NT2/D1 (cell line): ENCODE data around the gene CABLES1.

Experiments
- DNase-seq: peaks from one replicate; pipeline ENCODE4 v3.0.0-alpha.2; 2011; ENCODE audit warnings: low read depth, low spot score
- H3K27me3 ChIP-seq: 2 replicates; pipeline ENCODE4 v1.6.0; 2011; ENCODE audit warnings: mild to moderate bottlenecking; ENCODE audit not compliant: insufficient read length, insufficient read depth
- H3K36me3 ChIP-seq: 2 replicates; pipeline ENCODE4 v1.6.1; 2011; ENCODE audit warnings: mild to moderate bottlenecking, low read length, mixed read lengths; ENCODE audit not compliant: insufficient read depth, insufficient read length
- H3K4me1 ChIP-seq: 2 replicates; pipeline ENCODE4 v1.5.1; 2011; ENCODE audit not compliant: insufficient read depth, insufficient read length
- H3K4me3 ChIP-seq: 2 replicates; pipeline ENCODE4 v1.5.1; 2011; ENCODE audit warnings: low read depth; ENCODE audit not compliant: insufficient read length
- H3K9ac ChIP-seq: 2 replicates; pipeline ENCODE4 v1.6.0; 2011; ENCODE audit warnings: low read depth; ENCODE audit not compliant: insufficient read length
- H3K9me3 ChIP-seq: 2 replicates; pipeline ENCODE4 v1.5.1; 2011; ENCODE audit warnings: mild to moderate bottlenecking, low read length; ENCODE audit not compliant: insufficient read depth
- SUZ12 ChIP-seq: IDR thresholded peaks from 2 replicates; pipeline ENCODE4 v1.6.1; 2011; ENCODE audit not compliant: insufficient read length, insufficient read depth; ENCODE audit errors: extremely low read depth
- YY1 ChIP-seq: IDR thresholded peaks from 2 replicates; pipeline ENCODE4 v1.6.1; 2011; ENCODE audit not compliant: insufficient read length, insufficient read depth
- ZNF274 ChIP-seq: IDR thresholded peaks from 2 replicates; pipeline ENCODE4 v1.6.1; 2011; ENCODE audit warnings: mild to moderate bottlenecking, low read depth, low read length

Gene CABLES1

DNA sequence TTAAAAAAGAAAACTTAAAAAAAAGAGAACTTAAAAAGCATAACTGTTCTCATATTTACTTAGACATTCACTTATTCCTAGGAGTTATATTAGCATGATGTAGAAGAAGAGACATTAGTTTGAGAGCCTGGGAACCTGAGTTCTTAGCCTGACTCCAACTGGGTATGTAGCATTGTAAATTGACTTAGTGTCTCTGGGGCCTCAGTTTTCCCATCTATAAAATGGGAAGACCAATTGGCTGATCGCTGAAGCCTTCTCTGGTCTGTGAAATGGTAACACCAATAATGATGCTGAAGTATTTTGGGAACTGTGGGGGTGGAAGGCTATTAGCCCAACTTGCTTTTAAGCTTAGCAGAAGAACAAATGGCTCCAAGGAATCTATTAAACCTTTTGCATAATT lies 55.9 kb downstream of the CABLES1 start:
- no peak overlapping the region for H3K4me3 ChIP-seq
- TF ChIP-seq ZNF274 = no peak
- no peak for TF ChIP-seq SUZ12
- no peak for TF ChIP-seq YY1

DNA sequence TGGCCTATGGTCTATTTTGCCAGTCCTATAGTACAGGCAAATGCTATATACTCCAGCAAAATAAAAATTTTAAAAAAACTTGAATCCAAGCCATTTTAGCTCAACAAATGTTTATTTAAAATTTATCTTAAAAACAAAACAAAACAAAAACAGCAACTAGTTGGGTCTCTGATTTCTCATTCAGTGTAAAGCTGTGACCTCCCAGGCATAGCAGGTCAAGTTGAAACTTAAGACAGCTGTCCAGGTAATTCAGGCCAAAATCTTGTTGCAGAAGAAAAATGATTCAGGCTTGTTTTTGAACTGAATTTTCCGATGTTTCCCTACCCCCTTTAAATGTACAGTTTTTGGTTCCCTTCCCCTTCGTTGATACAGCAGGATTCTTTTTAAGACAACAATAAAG lies 58.5 kb downstream of the CABLES1 start:
- Histone ChIP-seq H3K4me3 (no peak overlapping the region), H3K36me3 (peaks cover 32% of the 10 kb centered on the region), H3K27me3 (no peaks in the 10 kb centered on the region), H3K9ac (no peak overlapping the region), H3K9me3 (peaks cover 9% of the 10 kb centered on the region; the same call in 1 of the 2 replicates), H3K4me1 (peaks cover 4% of the 10 kb centered on the region)
- no peak for DNase-seq
- TF ChIP-seq YY1 (no peak), ZNF274 (no peak), SUZ12 (no peak)

More for the DNA sequence above, 55.9 kb downstream of the CABLES1 start:
- H3K9ac ChIP-seq = no peak overlapping the region
- no peaks in the 10 kb centered on the region for H3K27me3 ChIP-seq
- H3K4me1 ChIP-seq = peaks cover 2% of the 10 kb centered on the region
- no peak for DNase-seq
- no peaks in the 10 kb centered on the region for H3K9me3 ChIP-seq
- peaks cover 13% of the 10 kb centered on the region for H3K36me3 ChIP-seq

DNA sequence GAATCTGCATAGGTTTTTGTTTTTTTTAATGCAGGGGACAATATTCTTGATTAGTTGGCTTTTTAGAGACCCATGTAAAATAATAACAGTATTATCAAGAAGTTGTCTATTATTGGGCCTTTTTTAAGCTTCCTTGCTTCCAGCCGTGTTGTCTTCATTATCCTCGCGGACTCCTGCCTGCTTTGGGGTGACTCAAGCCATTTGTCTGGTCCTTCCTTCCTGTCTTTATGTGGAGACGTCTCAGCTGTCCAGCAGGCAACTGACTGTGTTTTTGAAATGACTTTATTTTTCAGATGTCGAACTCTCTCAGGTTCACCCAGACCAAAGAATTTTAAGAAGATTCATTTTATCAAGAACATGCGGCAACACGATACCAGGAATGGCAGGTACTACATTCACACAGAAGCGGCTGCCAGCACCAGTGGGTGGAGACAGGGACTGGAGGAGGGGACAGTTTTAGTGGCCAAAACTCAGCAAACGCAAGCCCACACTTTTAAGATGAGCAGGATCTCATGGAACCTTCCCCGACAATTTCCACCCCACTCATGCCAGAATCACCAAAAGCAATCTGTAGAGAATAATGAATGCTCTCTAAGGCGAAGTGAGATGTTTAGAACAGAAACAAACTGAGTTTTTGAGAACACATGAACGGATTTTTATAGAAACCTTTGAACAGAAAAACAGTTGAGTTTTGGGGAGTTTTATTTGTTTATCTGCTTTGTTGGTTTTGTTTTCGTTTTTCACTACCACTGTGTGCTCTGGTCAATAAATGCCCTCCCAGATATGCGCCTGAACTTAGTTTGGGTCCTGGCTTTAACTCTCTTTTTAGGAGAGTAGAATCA lies 59.1 kb downstream of the CABLES1 start:
- no peak for DNase-seq
- H3K4me1 ChIP-seq = peaks cover 4% of the 10 kb centered on the region
- H3K27me3 ChIP-seq = no peaks in the 10 kb centered on the region
- H3K4me3 ChIP-seq = no peak overlapping the region
- TF ChIP-seq YY1 = no peak
- no peak for TF ChIP-seq SUZ12
- TF ChIP-seq ZNF274 = no peak
- peaks cover 29% of the 10 kb centered on the region for H3K36me3 ChIP-seq
- H3K9ac ChIP-seq = no peak overlapping the region
- H3K9me3 ChIP-seq = peaks cover 11% of the 10 kb centered on the region; the same call in 1 of the 2 replicates

DNA sequence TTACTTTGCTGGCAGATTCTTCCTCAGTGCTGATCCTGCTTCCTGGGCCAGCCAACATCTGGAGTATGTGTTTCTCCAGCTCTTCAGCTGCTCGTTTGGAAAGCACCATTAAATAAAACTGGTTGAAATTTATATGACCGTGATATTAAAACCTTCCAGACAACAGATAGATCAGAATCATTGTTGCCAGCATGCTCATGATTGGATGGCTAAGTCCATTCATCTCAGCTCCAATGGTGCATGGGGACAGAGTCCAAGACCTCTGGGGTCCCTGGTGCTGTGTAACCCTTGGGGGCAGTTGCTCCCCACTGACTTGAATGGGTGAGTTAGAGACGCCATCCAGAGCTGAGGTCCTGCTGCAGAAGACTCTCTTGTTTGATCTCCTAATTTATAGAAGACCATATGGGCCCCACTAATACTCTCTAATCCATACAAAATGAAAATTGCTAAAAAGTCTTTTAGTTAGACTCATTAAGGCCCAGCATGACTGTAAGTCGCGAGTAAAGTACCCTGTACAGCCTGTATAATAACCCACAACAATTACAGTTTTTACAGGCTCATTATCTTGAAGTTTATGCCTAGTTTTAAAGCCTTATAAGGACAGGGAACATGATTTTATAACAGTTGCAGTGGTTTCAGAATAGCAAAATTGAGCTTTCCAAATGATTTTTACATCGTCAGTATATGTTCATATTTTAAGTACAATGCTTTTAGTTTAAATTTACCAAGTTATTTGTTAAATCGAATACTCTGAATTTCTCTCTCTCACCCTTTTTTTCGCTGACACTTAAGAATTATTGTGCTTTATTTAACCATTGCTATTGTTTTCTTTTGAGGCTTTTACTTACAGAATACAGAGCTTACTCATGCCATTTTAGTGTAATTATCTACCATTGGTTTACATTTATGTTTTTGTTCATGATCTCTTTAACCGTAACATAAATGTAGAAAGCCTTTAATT lies 60.0 kb downstream of the CABLES1 start:
- H3K9me3 ChIP-seq = peaks cover 11% of the 10 kb centered on the region; the same call in 1 of the 2 replicates
- peaks cover 4% of the 10 kb centered on the region for H3K4me1 ChIP-seq
- peaks cover 26% of the 10 kb centered on the region for H3K36me3 ChIP-seq
- no peak overlapping the region for H3K9ac ChIP-seq
- no peak for DNase-seq
- H3K4me3 ChIP-seq = no peak overlapping the region
- no peaks in the 10 kb centered on the region for H3K27me3 ChIP-seq
- no peak for TF ChIP-seq ZNF274
- TF ChIP-seq SUZ12 = no peak
- no peak for TF ChIP-seq YY1

DNA sequence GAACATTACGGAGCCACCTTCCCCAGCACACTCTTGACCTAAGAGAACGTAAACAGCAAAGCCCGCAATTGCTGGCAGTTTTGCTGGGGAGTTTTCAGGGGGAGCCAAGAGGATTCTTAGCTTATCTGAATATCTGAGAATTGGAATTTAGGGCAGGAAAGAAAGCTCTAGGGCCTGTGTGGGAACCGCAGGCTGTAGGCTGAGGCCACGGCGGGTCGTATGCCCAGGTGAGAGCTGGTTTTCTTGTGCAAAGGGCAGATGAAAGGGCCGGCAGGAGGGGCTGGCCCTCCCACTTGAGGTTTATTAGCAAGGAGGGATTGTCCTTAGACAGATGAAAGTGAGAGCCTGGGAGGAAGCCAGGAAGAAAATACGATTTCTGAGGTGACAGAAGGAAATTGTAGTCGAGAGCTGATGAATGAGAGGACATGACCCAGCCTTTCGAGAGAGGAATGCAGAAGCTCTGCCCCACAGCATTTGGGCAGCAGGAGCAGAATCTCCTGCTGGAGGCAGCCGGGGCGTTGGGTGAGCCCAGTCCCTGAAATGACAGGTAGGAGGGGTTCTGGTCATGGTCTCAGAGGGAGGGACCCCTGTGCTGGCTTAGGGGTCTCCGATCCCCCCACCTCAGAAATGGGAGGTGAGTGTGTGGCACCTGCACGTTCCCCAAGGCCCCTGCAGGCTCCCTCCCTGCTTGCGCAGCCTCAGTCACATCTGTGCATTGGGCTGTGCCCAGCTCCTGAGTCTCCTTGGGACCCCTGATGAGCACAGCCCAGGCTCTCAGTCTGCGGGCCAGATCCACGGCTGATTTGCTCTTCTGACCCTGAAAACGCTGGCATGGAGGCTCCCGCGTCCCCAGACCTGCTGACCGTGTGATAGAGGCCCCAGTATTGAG lies 61.1 kb downstream of the CABLES1 start:
- Histone ChIP-seq H3K9me3 (peaks cover 11% of the 10 kb centered on the region; the same call in 1 of the 2 replicates), H3K36me3 (peaks cover 29% of the 10 kb centered on the region), H3K9ac (no peak overlapping the region), H3K4me3 (no peak overlapping the region), H3K4me1 (peaks cover 4% of the 10 kb centered on the region), H3K27me3 (no peaks in the 10 kb centered on the region)
- TF ChIP-seq SUZ12 (no peak), ZNF274 (no peak), YY1 (no peak)
- no peak for DNase-seq

- Histone ChIP-seq H3K9me3 (peaks cover 11% of the 10 kb centered on the region; the same call in 1 of the 2 replicates), H3K27me3 (no peaks in the 10 kb centered on the region), H3K4me3 (no peak overlapping the region), H3K9ac (no peak overlapping the region), H3K4me1 (peaks cover 4% of the 10 kb centered on the region), H3K36me3 (peaks cover 29% of the 10 kb centered on the region)
- DNase-seq = no peak
- no peak for TF ChIP-seq YY1
- no peak for TF ChIP-seq ZNF274
- TF ChIP-seq SUZ12 = no peak
Measured at GRCh38 chr18:23198217-23198845, 63.0 kb downstream of the CABLES1 start.
